ENCODE results near the gene CROCC.
"Not testable (repeated sequence)": the region's sequence is repeated elsewhere in the genome, so short reads cannot be mapped to it uniquely, and the experiment has no call there.

CROCC gene

DNA sequence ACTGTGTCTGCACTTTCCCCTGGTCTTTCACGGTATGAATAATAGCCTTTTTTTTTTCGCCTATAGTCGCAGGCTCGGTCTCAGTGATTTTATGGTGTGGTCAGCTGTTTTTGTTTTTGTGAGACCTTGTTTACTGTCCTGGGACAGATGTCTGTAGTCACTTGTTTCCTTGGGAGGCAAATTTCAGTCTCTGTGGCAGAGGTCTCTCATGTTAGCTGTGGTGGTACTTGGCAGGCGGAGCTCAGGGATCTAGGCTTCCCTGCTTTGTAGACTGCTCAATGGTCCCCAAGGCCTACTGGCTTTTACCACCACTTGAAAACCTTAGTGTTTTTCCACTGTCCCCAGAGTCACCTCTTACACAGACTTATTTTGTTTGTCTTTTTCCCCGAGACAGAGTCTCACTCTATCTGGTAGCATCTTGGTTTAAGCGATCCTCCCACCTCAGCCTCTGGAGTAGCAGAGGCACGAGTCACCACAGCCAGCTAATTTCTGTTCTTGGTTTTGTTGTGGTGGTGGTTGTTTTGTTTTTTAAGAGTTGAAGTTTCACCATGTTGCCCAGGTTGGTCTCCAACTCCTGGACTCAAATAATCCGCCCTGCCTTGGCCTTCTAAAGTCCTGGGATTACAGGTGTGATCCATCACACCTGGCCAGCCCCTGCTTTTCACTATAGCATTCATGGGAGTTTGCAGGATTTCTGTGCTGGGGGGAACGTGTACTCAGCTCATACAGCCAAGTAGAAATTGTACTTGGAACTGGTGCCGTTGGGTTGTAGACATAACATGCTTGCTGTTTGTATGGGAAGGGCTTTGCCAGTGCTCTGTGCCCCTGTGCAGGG is 15.6 kb upstream of the CROCC start:
- POLR2A ChIA-PET: interaction anchor here (0.9 to 3.2 kb wide), 5 partner anchors 10 to 393 kb away, joined by 4 to 33 read pairs (median 10); partner anchors contain the start of gene RNU1-2
- no peak overlapping the region for H3K4me3 ChIP-seq (ENCODE audit: low read depth, low read length)

DNA sequence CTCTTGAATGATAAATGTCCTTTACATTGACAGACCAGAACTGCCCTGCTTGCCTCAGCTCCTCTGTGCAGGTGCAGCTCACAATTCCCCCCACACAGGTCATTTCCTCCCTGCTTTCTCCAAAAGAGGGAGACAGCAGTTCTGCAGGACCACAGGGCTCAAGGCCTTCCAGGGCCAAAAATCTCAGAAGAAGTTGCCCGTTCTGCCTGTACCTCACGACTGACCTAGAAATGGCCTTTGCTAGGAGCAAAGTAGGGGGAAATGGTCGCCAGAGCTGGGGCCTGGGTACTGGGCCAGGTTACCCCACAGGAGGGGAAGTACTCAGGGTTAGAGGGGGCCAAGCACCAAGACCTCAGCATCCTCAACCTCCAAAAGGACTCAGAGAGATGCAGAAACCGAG is 14.9 kb upstream of the CROCC start:
- ChIA-PET CTCF (interaction anchor here (0.8 to 1.0 kb wide), 2 partner anchors 54 to 140 kb away, joined by 3 to 4 read pairs; no protein-coding TSS in a partner anchor), POLR2A (no interaction called here)
- no peak for DNase-seq (ENCODE audit: low read depth, low spot score)
- H3K4me3 ChIP-seq (ENCODE audit: low read depth, low read length): no peak overlapping the region
- TF ChIP-seq CTCF (IDR thresholded peaks at IDR 0.05; ENCODE audit: insufficient read depth, low read length, missing control alignments): no peak

More for the DNA sequence above, 15.6 kb upstream of the CROCC start:
- CTCF ChIA-PET: interaction anchor here (0.7 to 1.0 kb wide), 2 partner anchors 140 to 431 kb away, joined by 3 to 4 read pairs; no protein-coding TSS in a partner anchor
- TF ChIP-seq CTCF (IDR thresholded peaks at IDR 0.05; ENCODE audit: insufficient read depth, low read length, missing control alignments): no peak
- DNase-seq (ENCODE audit: low read depth, low spot score): no peak

GRCh38 chr1:16907870-16908758 is 13.6 kb upstream of the CROCC start:
- ChIA-PET POLR2A (no interaction called here), CTCF (no interaction called here)
- no peak for TF ChIP-seq CTCF (IDR thresholded peaks at IDR 0.05; ENCODE audit: insufficient read depth, low read length, missing control alignments)
- DNase-seq (ENCODE audit: low read depth, low spot score): no peak
- no peak overlapping the region for H3K4me3 ChIP-seq (ENCODE audit: low read depth, low read length)

- H3K4me3 ChIP-seq (ENCODE audit: low read depth, low read length); DNase-seq (ENCODE audit: low read depth, low spot score); POLR2A ChIA-PET: not testable (repeated sequence)
- CTCF ChIA-PET: interaction anchor here (0.9 kb wide), 2 partner anchors 134 to 137 kb away, joined by 3 to 4 read pairs; no protein-coding TSS in a partner anchor
Observed at GRCh38 chr1:16911851-16912721, 9.6 kb upstream of the CROCC start.

DNA sequence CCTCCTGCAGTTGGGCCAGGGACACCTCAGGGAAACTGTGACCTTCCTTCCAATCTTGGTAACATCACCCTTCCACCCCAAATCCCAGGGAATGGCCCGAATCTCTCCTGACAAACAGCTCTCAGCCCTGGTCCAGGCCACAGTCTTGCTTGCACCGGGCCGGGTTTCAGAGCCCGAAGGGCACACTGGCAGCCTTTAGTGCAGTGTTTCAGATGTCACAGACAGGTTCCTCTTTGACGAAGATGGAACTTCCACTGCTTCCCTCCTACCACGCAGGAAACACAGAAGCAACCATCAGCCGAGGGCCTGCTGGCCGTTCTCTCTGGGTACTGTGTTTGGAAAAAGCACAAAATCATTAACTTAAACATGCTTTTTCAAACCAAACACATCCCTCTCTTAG is 9.0 kb upstream of the CROCC start:
- DNase-seq (ENCODE audit: low read depth, low spot score); POLR2A ChIA-PET; CTCF ChIA-PET; H3K4me3 ChIP-seq (ENCODE audit: low read depth, low read length): not testable (repeated sequence)

GRCh38 chr1:16913181-16913832 is 8.4 kb upstream of the CROCC start:
- TF ChIP-seq CTCF (IDR thresholded peaks at IDR 0.05; ENCODE audit: insufficient read depth, low read length, missing control alignments): no peak
- peak overlapping the region; percentile 75 for H3K4me3 ChIP-seq (ENCODE audit: low read depth, low read length)
- no peak for DNase-seq (ENCODE audit: low read depth, low spot score)
- CTCF ChIA-PET: no interaction called here
- POLR2A ChIA-PET: no interaction called here

Data from AG04449 (cell line).